ENCODE results near the gene LARP1.

- TF ChIP-seq CTCF (IDR thresholded peaks at IDR 0.05) (no peak), POLR2A (IDR thresholded peaks at IDR 0.05; ENCODE audit: low read depth) (no peak)
Measured at GRCh38 chr5:154706416-154706815, 48.8 kb upstream of the LARP1 start.

Measured in esophagus muscularis mucosa (tissue), 3 donors.